WTC11 (cell line): Measurements from ENCODE around the gene RUBCN. TPM values are rescaled to one million over a fixed set of nuclear protein-coding genes. Genes with fewer than 3 reads are reported as not detected.
A peak's percentile ranks its signal among the peaks of the same experiment; 100 is the strongest.

ENCODE experiments used
- ATAC-seq: fragments of 200-7000 bp; cut with Tn5 transposase; 2 replicates; pipeline ENCODE4 v1.10.0; 2021; ENCODE audit warnings: mild to moderate bottlenecking, moderate library complexity
- CTCF ChIA-PET: fragments of 300-600 bp; sonication (Branson Sonifier 250); formaldehyde crosslinking; loops from one replicate; lab custom pipeline; 2021; ENCODE audit warnings: antibody characterized with exemption; lab: Charles Lee
- POLR2A ChIA-PET: fragments of 350-600 bp; sonication (Branson Sonifier 250); formaldehyde crosslinking; loops from one replicate; lab custom pipeline; 2021; ENCODE audit warnings: antibody characterized with exemption; lab: Charles Lee
- DNase-seq: peaks from one replicate; pipeline ENCODE4 v3.0.0; 2021; ENCODE audit warnings: low spot score
- H3K27ac Mint-ChIP-seq: 2 replicates; pipeline ENCODE4 v1.8.0; 2021; ENCODE audit warnings: mixed read lengths
- H3K27me3 Mint-ChIP-seq: 2 replicates; pipeline ENCODE4 v1.8.0; 2021; ENCODE audit warnings: low read depth, mild to moderate bottlenecking, moderate library complexity, mixed read lengths
- H3K36me3 Mint-ChIP-seq: 2 replicates; pipeline ENCODE4 v1.8.0; 2021; ENCODE audit warnings: mixed read lengths
- H3K4me1 Mint-ChIP-seq: 2 replicates; pipeline ENCODE4 v1.8.0; 2022; ENCODE audit warnings: mixed read lengths
- H3K4me3 Mint-ChIP-seq: 2 replicates; pipeline ENCODE4 v1.8.0; 2021; ENCODE audit warnings: mild to moderate bottlenecking, moderate library complexity, mixed read lengths
- H3K9me3 Mint-ChIP-seq: 2 replicates; pipeline ENCODE4 v1.8.0; 2021; ENCODE audit warnings: mixed read lengths
- AR ChIP-seq: fragments of 250-450 bp; sonication (Bioruptor Pico); IDR thresholded peaks from 2 replicates; pipeline ENCODE4 v1.9.0; 2021; ENCODE audit warnings: mild to moderate bottlenecking
- ATF3 ChIP-seq: sonication (generic); formaldehyde crosslinking; conservative IDR thresholded peaks from 2 replicates; pipeline ENCODE4 v1.8.1; 2022; ENCODE audit warnings: mild to moderate bottlenecking, missing genetic modification reagents
- CREB1 ChIP-seq: sonication (generic); formaldehyde crosslinking; IDR thresholded peaks from 2 replicates; pipeline ENCODE4 v1.8.0; 2023; ENCODE audit warnings: mild to moderate bottlenecking, missing genetic modification reagents
- CREM ChIP-seq: sonication (generic); formaldehyde crosslinking; IDR thresholded peaks from 2 replicates; pipeline ENCODE4 v1.8.1; 2022; ENCODE audit warnings: mild to moderate bottlenecking, missing genetic modification reagents, moderate library complexity
- ERG ChIP-seq: fragments of 250-450 bp; sonication (Bioruptor Pico); IDR thresholded peaks from 2 replicates; pipeline ENCODE4 v1.8.0; 2021; ENCODE audit warnings: mild to moderate bottlenecking
- ESRRA ChIP-seq: sonication (generic); formaldehyde crosslinking; IDR thresholded peaks from 2 replicates; pipeline ENCODE4 v1.8.1; 2022; ENCODE audit warnings: mild to moderate bottlenecking, missing genetic modification reagents, borderline replicate concordance
- FOXK1 ChIP-seq: sonication (generic); formaldehyde crosslinking; IDR thresholded peaks from 2 replicates; pipeline ENCODE4 v1.8.0; 2022; ENCODE audit warnings: mild to moderate bottlenecking, moderate library complexity, missing genetic modification reagents
- GABPB1 ChIP-seq: sonication (generic); formaldehyde crosslinking; IDR thresholded peaks from 2 replicates; pipeline ENCODE4 v1.8.1; 2023; ENCODE audit warnings: mild to moderate bottlenecking, missing genetic modification reagents
- JAZF1 ChIP-seq: fragments of 250-450 bp; sonication (Bioruptor Pico); IDR thresholded peaks from 2 replicates; pipeline ENCODE4 v1.9.0; 2021; ENCODE audit warnings: moderate library complexity, mild to moderate bottlenecking, inconsistent platforms
- MXD4 ChIP-seq: fragments of 250-450 bp; sonication (Bioruptor Pico); IDR thresholded peaks from 2 replicates; pipeline ENCODE4 v1.8.0; 2021; ENCODE audit warnings: mild to moderate bottlenecking, moderate library complexity, borderline replicate concordance
- NR3C1 ChIP-seq: sonication (generic); formaldehyde crosslinking; conservative IDR thresholded peaks from 2 replicates; pipeline ENCODE4 v1.8.1; 2023; ENCODE audit warnings: low read depth, mild to moderate bottlenecking, missing genetic modification reagents
- RELA ChIP-seq: sonication (generic); formaldehyde crosslinking; IDR thresholded peaks from 2 replicates; pipeline ENCODE4 v1.8.1; 2022; ENCODE audit warnings: missing genetic modification reagents, mild to moderate bottlenecking, borderline replicate concordance
- RORB ChIP-seq: fragments of 250-450 bp; sonication (Bioruptor Pico); IDR thresholded peaks from 2 replicates; pipeline ENCODE4 v1.9.0; 2021; ENCODE audit warnings: mild to moderate bottlenecking
- SMAD3 ChIP-seq: sonication (generic); formaldehyde crosslinking; IDR thresholded peaks from 2 replicates; pipeline ENCODE4 v1.8.0; 2022; ENCODE audit warnings: missing genetic modification reagents, mild to moderate bottlenecking, borderline replicate concordance
- SP1 ChIP-seq: sonication (generic); formaldehyde crosslinking; conservative IDR thresholded peaks from 2 replicates; pipeline ENCODE4 v1.8.1; 2022; ENCODE audit warnings: missing genetic modification reagents
- TCF7 ChIP-seq: sonication (generic); formaldehyde crosslinking; IDR thresholded peaks from 2 replicates; pipeline ENCODE4 v1.8.0; 2022; ENCODE audit warnings: mild to moderate bottlenecking, low read depth, missing genetic modification reagents, moderate library complexity
- TP53 ChIP-seq: sonication (generic); formaldehyde crosslinking; IDR thresholded peaks from 2 replicates; pipeline ENCODE4 v1.8.1; 2023; ENCODE audit warnings: mild to moderate bottlenecking, missing genetic modification reagents
- ZNF121 ChIP-seq: sonication (generic); formaldehyde crosslinking; IDR thresholded peaks from 2 replicates; pipeline ENCODE4 v1.8.0; 2023; ENCODE audit warnings: missing genetic modification reagents
- ZNF263 ChIP-seq: sonication (generic); formaldehyde crosslinking; IDR thresholded peaks from 2 replicates; pipeline ENCODE4 v1.8.1; 2022; ENCODE audit warnings: low read depth, mild to moderate bottlenecking, moderate library complexity, missing genetic modification reagents
- ZNF317 ChIP-seq: sonication (generic); formaldehyde crosslinking; IDR thresholded peaks from 2 replicates; pipeline ENCODE4 v1.8.1; 2023; ENCODE audit warnings: low read depth, mild to moderate bottlenecking, moderate library complexity, missing genetic modification reagents, borderline replicate concordance
- ZNF423 ChIP-seq: fragments of 250-450 bp; sonication (Bioruptor Pico); IDR thresholded peaks from 2 replicates; pipeline ENCODE4 v2.1.2; 2022; ENCODE audit warnings: mild to moderate bottlenecking, moderate library complexity
- total RNA-seq: library from RNA; stranded (reverse); gene quantifications from 3 replicates; pipeline ENCODE4 v1.2.3, GENCODE V29; 2021
- TF ChIP-seq, protein P1 (sequence below): fragments of 250-450 bp; sonication (Bioruptor Pico); IDR thresholded peaks from 2 replicates; pipeline ENCODE4 v1.9.0; 2021; ENCODE audit warnings: mild to moderate bottlenecking, borderline replicate concordance
- TF ChIP-seq, protein P2 (sequence below): sonication (generic); formaldehyde crosslinking; IDR thresholded peaks from 2 replicates; pipeline ENCODE4 v1.8.1; 2022; ENCODE audit warnings: low read depth, mild to moderate bottlenecking, moderate library complexity, missing genetic modification reagents, borderline replicate concordance
- TF ChIP-seq, protein P3 (sequence below): fragments of 250-450 bp; sonication (Bioruptor Pico); conservative IDR thresholded peaks from 2 replicates; pipeline ENCODE4 v1.9.0; 2021; ENCODE audit warnings: mild to moderate bottlenecking
- TF ChIP-seq, protein P4 (sequence below): sonication (generic); formaldehyde crosslinking; IDR thresholded peaks from 2 replicates; pipeline ENCODE4 v1.8.0; 2022; ENCODE audit warnings: mild to moderate bottlenecking, missing genetic modification reagents

Gene RUBCN
- total RNA-seq, 1 experiment from 2014 or later = 22.9 TPM

DNA sequence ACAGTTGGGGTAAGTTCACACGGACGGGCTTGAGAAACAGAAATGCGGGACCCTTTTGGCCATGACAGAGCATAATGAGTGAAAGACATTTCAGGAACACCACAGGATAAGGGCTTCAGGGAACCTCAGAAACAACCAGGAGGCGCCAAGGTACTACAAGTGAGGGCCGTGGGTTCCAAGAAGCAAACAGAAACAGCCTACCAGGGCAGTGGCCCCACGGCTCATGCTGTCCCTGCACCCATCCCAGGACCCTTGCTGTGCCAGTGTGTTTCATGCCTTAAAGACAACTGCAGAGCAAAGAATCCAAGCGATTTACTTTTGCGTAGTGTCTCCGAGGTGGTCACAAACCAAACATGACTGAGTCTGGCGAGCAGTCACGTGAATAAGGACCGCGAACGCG, 54.0 kb downstream of the RUBCN start:
- Mint-ChIP-seq H3K27ac (peak overlapping the region; percentile 61), H3K36me3 (peaks cover 36% of the 10 kb centered on the region), H3K9me3 (peaks cover 18% of the 10 kb centered on the region), H3K4me3 (no peak overlapping the region), H3K27me3 (no peaks in the 10 kb centered on the region), H3K4me1 (no peaks in the 10 kb centered on the region)
- DNase-seq = no peak
- ChIA-PET CTCF (no interaction called here), POLR2A (no interaction called here)
- ATAC-seq = no peak
- TF ChIP-seq ZNF263 (CRISPR knock-in tag) (no peak), ZNF423 (no peak), MXD4 (no peak), CREM (CRISPR knock-in tag) (no peak), RELA (CRISPR knock-in tag) (no peak), FOXK1 (CRISPR knock-in tag) (no peak), SMAD3 (no peak), ZNF317 (no peak), JAZF1 (no peak), ESRRA (no peak), ATF3 (CRISPR knock-in tag) (no peak), TP53 (CRISPR knock-in tag) (no peak), TCF7 (CRISPR knock-in tag) (no peak), CREB1 (CRISPR knock-in tag) (no peak), RORB (CRISPR knock-in tag) (no peak), SP1 (no peak), GABPB1 (CRISPR knock-in tag) (no peak)
- TF ChIP-seq, protein P1, sequence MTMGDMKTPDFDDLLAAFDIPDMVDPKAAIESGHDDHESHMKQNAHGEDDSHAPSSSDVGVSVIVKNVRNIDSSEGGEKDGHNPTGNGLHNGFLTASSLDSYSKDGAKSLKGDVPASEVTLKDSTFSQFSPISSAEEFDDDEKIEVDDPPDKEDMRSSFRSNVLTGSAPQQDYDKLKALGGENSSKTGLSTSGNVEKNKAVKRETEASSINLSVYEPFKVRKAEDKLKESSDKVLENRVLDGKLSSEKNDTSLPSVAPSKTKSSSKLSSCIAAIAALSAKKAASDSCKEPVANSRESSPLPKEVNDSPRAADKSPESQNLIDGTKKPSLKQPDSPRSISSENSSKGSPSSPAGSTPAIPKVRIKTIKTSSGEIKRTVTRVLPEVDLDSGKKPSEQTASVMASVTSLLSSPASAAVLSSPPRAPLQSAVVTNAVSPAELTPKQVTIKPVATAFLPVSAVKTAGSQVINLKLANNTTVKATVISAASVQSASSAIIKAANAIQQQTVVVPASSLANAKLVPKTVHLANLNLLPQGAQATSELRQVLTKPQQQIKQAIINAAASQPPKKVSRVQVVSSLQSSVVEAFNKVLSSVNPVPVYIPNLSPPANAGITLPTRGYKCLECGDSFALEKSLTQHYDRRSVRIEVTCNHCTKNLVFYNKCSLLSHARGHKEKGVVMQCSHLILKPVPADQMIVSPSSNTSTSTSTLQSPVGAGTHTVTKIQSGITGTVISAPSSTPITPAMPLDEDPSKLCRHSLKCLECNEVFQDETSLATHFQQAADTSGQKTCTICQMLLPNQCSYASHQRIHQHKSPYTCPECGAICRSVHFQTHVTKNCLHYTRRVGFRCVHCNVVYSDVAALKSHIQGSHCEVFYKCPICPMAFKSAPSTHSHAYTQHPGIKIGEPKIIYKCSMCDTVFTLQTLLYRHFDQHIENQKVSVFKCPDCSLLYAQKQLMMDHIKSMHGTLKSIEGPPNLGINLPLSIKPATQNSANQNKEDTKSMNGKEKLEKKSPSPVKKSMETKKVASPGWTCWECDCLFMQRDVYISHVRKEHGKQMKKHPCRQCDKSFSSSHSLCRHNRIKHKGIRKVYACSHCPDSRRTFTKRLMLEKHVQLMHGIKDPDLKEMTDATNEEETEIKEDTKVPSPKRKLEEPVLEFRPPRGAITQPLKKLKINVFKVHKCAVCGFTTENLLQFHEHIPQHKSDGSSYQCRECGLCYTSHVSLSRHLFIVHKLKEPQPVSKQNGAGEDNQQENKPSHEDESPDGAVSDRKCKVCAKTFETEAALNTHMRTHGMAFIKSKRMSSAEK (CRISPR knock-in tag) = no peak
- TF ChIP-seq, protein P2, sequence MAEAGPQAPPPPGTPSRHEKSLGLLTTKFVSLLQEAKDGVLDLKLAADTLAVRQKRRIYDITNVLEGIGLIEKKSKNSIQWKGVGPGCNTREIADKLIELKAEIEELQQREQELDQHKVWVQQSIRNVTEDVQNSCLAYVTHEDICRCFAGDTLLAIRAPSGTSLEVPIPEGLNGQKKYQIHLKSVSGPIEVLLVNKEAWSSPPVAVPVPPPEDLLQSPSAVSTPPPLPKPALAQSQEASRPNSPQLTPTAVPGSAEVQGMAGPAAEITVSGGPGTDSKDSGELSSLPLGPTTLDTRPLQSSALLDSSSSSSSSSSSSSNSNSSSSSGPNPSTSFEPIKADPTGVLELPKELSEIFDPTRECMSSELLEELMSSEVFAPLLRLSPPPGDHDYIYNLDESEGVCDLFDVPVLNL (CRISPR knock-in tag) = no peak
- TF ChIP-seq, protein P3, sequence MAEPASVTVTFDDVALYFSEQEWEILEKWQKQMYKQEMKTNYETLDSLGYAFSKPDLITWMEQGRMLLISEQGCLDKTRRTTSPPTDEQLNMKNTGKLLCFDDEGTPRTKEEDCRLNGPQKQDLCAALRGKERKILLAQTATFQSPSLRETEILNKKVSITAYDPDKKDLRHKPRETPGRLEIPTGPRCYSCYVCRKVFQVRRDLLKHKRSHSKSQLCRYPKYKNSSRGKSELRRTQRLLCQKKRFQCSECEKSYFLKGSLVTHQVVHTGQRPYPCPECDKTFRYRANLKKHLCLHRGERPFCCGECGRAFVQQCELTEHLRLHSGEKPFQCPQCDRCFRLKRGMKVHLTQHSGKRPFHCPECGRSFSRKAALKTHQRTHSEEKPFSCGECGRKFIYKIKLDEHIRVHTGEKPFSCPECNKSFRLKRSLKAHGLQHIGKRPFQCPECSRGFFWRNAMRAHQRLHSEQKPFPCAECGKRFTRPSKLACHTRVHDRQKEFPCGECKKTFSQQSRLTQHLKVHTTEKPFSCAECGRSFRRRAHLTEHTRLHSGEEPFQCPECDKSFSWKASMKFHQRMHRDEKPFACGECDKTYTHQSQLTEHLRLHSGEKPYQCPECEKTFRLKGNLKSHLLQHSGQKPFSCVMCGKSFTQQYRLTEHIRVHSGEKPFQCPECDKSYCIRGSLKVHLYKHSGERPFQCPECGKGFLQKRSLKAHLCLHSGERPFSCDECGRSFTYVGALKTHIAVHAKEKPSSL (CRISPR knock-in tag) = no peak

GRCh38 chr3:197680955-197681521, 55.7 kb downstream of the RUBCN start:
- Mint-ChIP-seq H3K36me3 (peaks cover 44% of the 10 kb centered on the region), H3K4me1 (no peaks in the 10 kb centered on the region), H3K27ac (no peak overlapping the region), H3K9me3 (peaks cover 18% of the 10 kb centered on the region), H3K4me3 (no peak overlapping the region), H3K27me3 (no peaks in the 10 kb centered on the region)
- POLR2A ChIA-PET = no interaction called here
- CTCF ChIA-PET = interaction anchor here (0.7 to 2.0 kb wide), 9 partner anchors 10 to 122 kb away, joined by 3 to 8 read pairs (median 4); no protein-coding TSS in a partner anchor
- ATAC-seq = peak; percentile 89
- no peak for DNase-seq
- TF ChIP-seq AR (CRISPR knock-in tag) (no peak), ERG (CRISPR knock-in tag) (no peak), TP53 (CRISPR knock-in tag) (no peak), NR3C1 (CRISPR knock-in tag) (no peak), ZNF121 (CRISPR knock-in tag) (no peak)
- TF ChIP-seq, protein P4, sequence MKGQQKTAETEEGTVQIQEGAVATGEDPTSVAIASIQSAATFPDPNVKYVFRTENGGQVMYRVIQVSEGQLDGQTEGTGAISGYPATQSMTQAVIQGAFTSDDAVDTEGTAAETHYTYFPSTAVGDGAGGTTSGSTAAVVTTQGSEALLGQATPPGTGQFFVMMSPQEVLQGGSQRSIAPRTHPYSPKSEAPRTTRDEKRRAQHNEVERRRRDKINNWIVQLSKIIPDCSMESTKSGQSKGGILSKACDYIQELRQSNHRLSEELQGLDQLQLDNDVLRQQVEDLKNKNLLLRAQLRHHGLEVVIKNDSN (CRISPR knock-in tag) = no peak
